Osteoblast (primary cell): ENCODE results near the gene OR10X1. TPM values are rescaled to one million over a fixed set of nuclear protein-coding genes. Genes with fewer than 3 reads are reported as not detected.

Experiments used
- DNase-seq: peaks from one replicate; pipeline ENCODE4 v3.0.0; 2011; ENCODE audit warnings: low spot score, mixed read lengths; ENCODE audit not compliant: insufficient read length; ENCODE audit errors: missing footprints
- H2AFZ ChIP-seq: 2 replicates; pipeline ENCODE4 v1.6.0; 2011; ENCODE audit warnings: mild to moderate bottlenecking, low read length
- H3K27ac ChIP-seq: 2 replicates; pipeline ENCODE4 v1.5.1; 2011; ENCODE audit warnings: mild to moderate bottlenecking, low read depth, low read length, moderate library complexity
- H3K27me3 ChIP-seq: 2 replicates; pipeline ENCODE4 v1.6.0; 2012; ENCODE audit warnings: mild to moderate bottlenecking, control low read depth, inconsistent platforms, low read length, moderate library complexity; ENCODE audit not compliant: insufficient read depth
- H3K36me3 ChIP-seq: 2 replicates; pipeline ENCODE4 v1.5.1; 2011; ENCODE audit warnings: mild to moderate bottlenecking, low read length, control low read depth, moderate library complexity; ENCODE audit not compliant: insufficient read depth
- H3K4me1 ChIP-seq: 2 replicates; pipeline ENCODE4 v1.5.1; 2011; ENCODE audit warnings: mild to moderate bottlenecking, low read length, control low read depth, moderate library complexity; ENCODE audit not compliant: insufficient read depth
- H3K4me2 ChIP-seq: 2 replicates; pipeline ENCODE4 v1.6.0; 2011; ENCODE audit warnings: mild to moderate bottlenecking, low read length; ENCODE audit not compliant: insufficient read depth
- H3K4me3 ChIP-seq: fragments of 200-600 bp; sonication (generic); 3 replicates; pipeline ENCODE4 v1.5.1; 2012; ENCODE audit warnings: mild to moderate bottlenecking, low read length, inconsistent platforms; ENCODE audit not compliant: insufficient read depth
- H3K79me2 ChIP-seq: 2 replicates; pipeline ENCODE4 v1.6.0; 2012; ENCODE audit warnings: mild to moderate bottlenecking, low read length, control low read depth, inconsistent platforms; ENCODE audit not compliant: insufficient read depth
- H3K9me3 ChIP-seq: 2 replicates; pipeline ENCODE4 v1.5.1; 2011; ENCODE audit warnings: low read depth, low read length, control low read depth
- H4K20me1 ChIP-seq: 2 replicates; pipeline ENCODE4 v1.6.0; 2012; ENCODE audit warnings: mild to moderate bottlenecking, low read length, control low read depth; ENCODE audit not compliant: insufficient read depth
- total RNA-seq: library from RNA; depleted of rRNA; stranded (reverse); fragments of >200 nt; gene quantifications from 2 replicates; pipeline ENCODE4 v1.2.3, GENCODE V29; 2012
- TF ChIP-seq, protein P1 (sequence below): IDR thresholded peaks from 2 replicates; pipeline ENCODE4 v1.5.1; 2011; ENCODE audit warnings: mild to moderate bottlenecking, low read depth, low read length, moderate library complexity; ENCODE audit errors: extremely low read depth

Gene OR10X1
- total RNA-seq, 1 donor, result not detected

DNA sequence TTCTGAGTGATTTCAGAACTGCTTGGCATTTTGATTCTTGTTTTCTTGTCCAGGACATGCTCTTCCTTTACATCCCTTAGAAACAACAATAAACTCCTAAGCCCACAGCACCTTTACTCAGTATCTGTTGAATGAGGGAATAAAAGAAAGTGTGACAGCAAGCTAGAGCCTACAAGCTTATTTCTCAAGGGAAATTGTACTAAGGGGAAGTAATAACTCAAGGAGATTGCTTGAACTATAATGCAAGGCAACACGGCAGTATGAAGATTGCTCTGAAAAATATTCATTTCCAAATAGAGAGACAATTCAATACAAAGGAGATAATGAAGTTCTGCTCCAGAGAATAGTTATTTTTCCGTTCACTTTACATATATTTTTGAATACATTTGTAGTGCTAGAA is 15.8 kb downstream of the OR10X1 start:
- no peak overlapping the region for H3K4me3 ChIP-seq
- H2AFZ ChIP-seq, result no peak overlapping the region
- no peaks in the 10 kb centered on the region for H3K4me1 ChIP-seq
- H4K20me1 ChIP-seq, result no peaks in the 10 kb centered on the region
- TF ChIP-seq, protein P1, sequence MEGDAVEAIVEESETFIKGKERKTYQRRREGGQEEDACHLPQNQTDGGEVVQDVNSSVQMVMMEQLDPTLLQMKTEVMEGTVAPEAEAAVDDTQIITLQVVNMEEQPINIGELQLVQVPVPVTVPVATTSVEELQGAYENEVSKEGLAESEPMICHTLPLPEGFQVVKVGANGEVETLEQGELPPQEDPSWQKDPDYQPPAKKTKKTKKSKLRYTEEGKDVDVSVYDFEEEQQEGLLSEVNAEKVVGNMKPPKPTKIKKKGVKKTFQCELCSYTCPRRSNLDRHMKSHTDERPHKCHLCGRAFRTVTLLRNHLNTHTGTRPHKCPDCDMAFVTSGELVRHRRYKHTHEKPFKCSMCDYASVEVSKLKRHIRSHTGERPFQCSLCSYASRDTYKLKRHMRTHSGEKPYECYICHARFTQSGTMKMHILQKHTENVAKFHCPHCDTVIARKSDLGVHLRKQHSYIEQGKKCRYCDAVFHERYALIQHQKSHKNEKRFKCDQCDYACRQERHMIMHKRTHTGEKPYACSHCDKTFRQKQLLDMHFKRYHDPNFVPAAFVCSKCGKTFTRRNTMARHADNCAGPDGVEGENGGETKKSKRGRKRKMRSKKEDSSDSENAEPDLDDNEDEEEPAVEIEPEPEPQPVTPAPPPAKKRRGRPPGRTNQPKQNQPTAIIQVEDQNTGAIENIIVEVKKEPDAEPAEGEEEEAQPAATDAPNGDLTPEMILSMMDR, result no peak
- H3K9me3 ChIP-seq, result no peaks in the 10 kb centered on the region
- H3K79me2 ChIP-seq, result no peaks in the 10 kb centered on the region
- no peaks in the 10 kb centered on the region for H3K36me3 ChIP-seq
- no peak for DNase-seq
- H3K27ac ChIP-seq, result no peak overlapping the region
- no peaks in the 10 kb centered on the region for H3K27me3 ChIP-seq
- H3K4me2 ChIP-seq, result no peak overlapping the region

DNA sequence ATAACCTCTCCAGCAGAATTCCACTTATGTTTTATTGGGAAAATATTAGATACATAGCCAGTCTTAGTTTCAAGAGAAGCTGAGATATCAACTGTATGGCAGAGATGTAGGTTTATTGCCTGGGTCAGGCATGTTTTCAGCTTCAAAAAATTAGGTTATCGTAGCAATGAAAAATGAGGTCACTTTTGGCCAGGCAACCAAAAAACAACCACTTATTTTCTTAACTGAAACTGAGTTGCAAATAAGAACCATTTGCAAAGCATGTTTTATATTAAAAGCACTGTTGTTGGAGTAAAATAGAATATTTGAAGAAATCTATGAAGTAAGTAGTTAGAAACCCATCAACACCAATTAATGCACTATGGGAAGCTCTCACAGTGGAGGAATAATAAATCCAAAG is 20.0 kb downstream of the OR10X1 start:
- DNase-seq, result no peak

DNA sequence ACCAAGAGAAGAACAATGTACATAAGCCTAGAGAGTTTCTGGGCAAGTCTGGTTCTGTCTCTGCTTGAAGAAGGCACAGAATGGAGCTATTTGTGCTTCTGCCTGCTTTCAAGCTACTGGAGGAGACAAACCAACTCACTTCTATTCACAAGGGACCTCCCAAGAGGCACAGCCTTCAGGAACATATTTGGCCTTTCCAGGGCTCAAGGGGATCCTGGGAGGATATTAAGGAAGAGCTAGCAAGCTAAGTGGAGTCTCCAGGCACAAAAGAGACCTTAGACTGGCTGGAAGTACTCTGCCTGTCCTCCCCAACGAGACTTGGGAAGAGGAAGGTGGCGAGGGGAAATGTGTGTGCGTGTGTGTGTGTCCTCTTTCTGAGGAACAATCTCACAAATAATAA is 25.3 kb downstream of the OR10X1 start, which contains the start of gene OR6Y1:
Gene OR6Y1 (minus strand): TSS at position 54 of the 400 bp plus-strand sequence. CDS start 6,300 bp downstream, outside the sequence.
- H3K27me3 ChIP-seq, result no peaks in the 10 kb centered on the region
- no peaks in the 10 kb centered on the region for H3K9me3 ChIP-seq
- H3K27ac ChIP-seq, result no peak within 1 kb of the TSS
- H3K79me2 ChIP-seq, result no peaks in the 10 kb centered on the region
- no peak within 1 kb of the TSS for H3K4me3 ChIP-seq
- no peak for DNase-seq
- no peaks in the 10 kb centered on the region for H4K20me1 ChIP-seq
- H2AFZ ChIP-seq, result no peak within 1 kb of the TSS
- H3K36me3 ChIP-seq, result no peaks in the 10 kb centered on the region
- no peak within 1 kb of the TSS for H3K4me2 ChIP-seq
- TF ChIP-seq, protein P1, result no peak
- H3K4me1 ChIP-seq, result no peaks in the 10 kb centered on the region

More for the DNA sequence above, 20.0 kb downstream of the OR10X1 start:
- Histone ChIP-seq H3K36me3 (no peaks in the 10 kb centered on the region), H3K4me2 (no peak overlapping the region), H3K79me2 (no peaks in the 10 kb centered on the region), H3K4me3 (no peak overlapping the region), H3K27ac (no peak overlapping the region), H3K4me1 (no peaks in the 10 kb centered on the region), H3K27me3 (no peaks in the 10 kb centered on the region), H3K9me3 (no peaks in the 10 kb centered on the region), H4K20me1 (no peaks in the 10 kb centered on the region), H2AFZ (no peak overlapping the region)
- TF ChIP-seq, protein P1, result no peak

DNA sequence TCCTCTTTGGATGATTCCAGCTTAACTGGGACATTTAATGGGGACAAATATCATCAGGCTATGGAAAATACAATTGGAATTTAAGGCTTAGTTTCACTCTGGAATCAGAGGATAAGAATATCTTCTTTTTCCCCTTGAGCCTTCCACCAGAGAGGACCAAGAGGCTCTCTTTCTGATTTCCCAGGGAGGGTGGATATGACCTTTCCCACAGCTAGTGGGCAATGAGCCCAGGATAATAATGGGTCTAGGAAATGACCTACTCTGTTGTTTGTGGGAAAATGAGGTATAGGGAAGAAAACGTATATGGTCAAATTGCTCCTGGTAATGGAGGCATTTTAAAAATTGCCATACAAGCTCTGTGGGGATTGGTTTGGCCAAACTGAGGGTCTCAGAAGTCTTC is 27.4 kb downstream of the OR10X1 start:
- Histone ChIP-seq H2AFZ (no peak overlapping the region), H3K4me2 (no peak overlapping the region), H3K27ac (no peak overlapping the region), H4K20me1 (no peaks in the 10 kb centered on the region), H3K9me3 (no peaks in the 10 kb centered on the region), H3K27me3 (no peaks in the 10 kb centered on the region), H3K4me1 (no peaks in the 10 kb centered on the region), H3K4me3 (no peak overlapping the region), H3K36me3 (no peaks in the 10 kb centered on the region), H3K79me2 (no peaks in the 10 kb centered on the region)
- no peak for DNase-seq
- TF ChIP-seq, protein P1, result no peak
